GM12878 (cell line): ENCODE data around the gene UBE2E2. TPM values are rescaled to one million over a fixed set of nuclear protein-coding genes. Genes with fewer than 3 reads are reported as not detected.

Source experiments
- ATAC-seq: fragments of 200-7000 bp; cut with Tn5 transposase; 3 replicates; pipeline ENCODE4 v1.9.1; 2020; ENCODE audit warnings: mild to moderate bottlenecking, moderate library complexity
- BruUV-seq: library from RNA; stranded (reverse); fragments of 400-500 nt; replicated peaks from 2 replicates; lab custom pipeline; 2021; lab: Mats Ljungman, UMichigan
- CTCF ChIA-PET: fragments of 300-600 bp; sonication (Branson Sonifier 250); formaldehyde crosslinking; extraction: SDS; loops from one replicate; lab custom pipeline; 2021; ENCODE audit warnings: inconsistent platforms; lab: Yijun Ruan, JAX
- POLR2A ChIA-PET: fragments of 350-600 bp; formaldehyde crosslinking; extraction: SDS; loops from one replicate; lab custom pipeline; 2021; ENCODE audit warnings: inconsistent platforms; lab: Charles Lee
- RAD21 ChIA-PET: fragments of 300-600 bp; sonication (Branson Sonifier 250); formaldehyde crosslinking; loops from one replicate; lab custom pipeline; 2023; ENCODE audit warnings: antibody characterized with exemption; ENCODE audit not compliant: unreplicated experiment; lab: Charles Lee
- SMC1A ChIA-PET: fragments of 300-600 bp; sonication (Branson Sonifier 250); formaldehyde crosslinking; loops from one replicate; lab custom pipeline; 2023; ENCODE audit not compliant: unreplicated experiment, uncharacterized antibody; lab: Charles Lee
- DNase-seq: peaks from one replicate; pipeline ENCODE4 v3.0.0-alpha.2; 2011; ENCODE audit warnings: low read depth, low spot score
- FAIRE-seq: peaks from 3 replicates; lab custom pipeline; 2011; peaks lifted over from hg19 to GRCh38; lab: Jason Lieb, UNC
- H2AFZ ChIP-seq: 2 replicates; pipeline ENCODE4 v1.6.0; 2011; ENCODE audit warnings: low read depth, low read length, control low read depth; ENCODE audit not compliant: control insufficient read depth
- H3K27ac ChIP-seq: 2 replicates; pipeline ENCODE4 v1.5.1; 2011; ENCODE audit warnings: control low read depth; ENCODE audit not compliant: control insufficient read depth, insufficient read depth
- H3K27me3 ChIP-seq, 2 experiments: replicated peaks in 1 of 2; 2 replicates each; pipeline versions ENCODE4 v1.6.0 to v1.6.1; 2011; ENCODE audit warnings: low read length in 1 of 2; ENCODE audit not compliant: control insufficient read depth in 2 of 2, insufficient read depth in 2 of 2
- H3K36me3 ChIP-seq, 2 experiments: 2 replicates each; pipeline ENCODE4 v1.5.1; 2011; ENCODE audit warnings: low read length in 1 of 2; ENCODE audit not compliant: control insufficient read depth in 2 of 2, insufficient read depth in 2 of 2
- H3K4me1 ChIP-seq: 2 replicates; pipeline ENCODE4 v1.6.1; 2011; ENCODE audit warnings: mild to moderate bottlenecking, low read length, moderate library complexity, mixed read lengths; ENCODE audit not compliant: control insufficient read depth, insufficient read depth
- H3K4me2 ChIP-seq: 2 replicates; pipeline ENCODE4 v1.6.0; 2011; ENCODE audit warnings: control low read depth; ENCODE audit not compliant: control insufficient read depth, insufficient read depth
- H3K4me3 ChIP-seq: fragments of 200-600 bp; sonication (generic); 2 replicates; pipeline ENCODE4 v1.5.1; 2016
- H3K79me2 ChIP-seq: 2 replicates; pipeline ENCODE4 v1.6.0; 2011; ENCODE audit warnings: low read length; ENCODE audit not compliant: control insufficient read depth, insufficient read depth
- H3K9ac ChIP-seq: 2 replicates; pipeline ENCODE4 v1.8.0; 2011; ENCODE audit warnings: low read length, control low read depth, mixed read lengths; ENCODE audit not compliant: control insufficient read depth, insufficient read depth
- H3K9me3 ChIP-seq: replicated peaks from 3 replicates; pipeline ENCODE4 v1.5.1; 2011; ENCODE audit warnings: mild to moderate bottlenecking, low read length; ENCODE audit not compliant: control insufficient read depth, insufficient read depth
- H4K20me1 ChIP-seq: 2 replicates; pipeline ENCODE4 v1.6.0; 2011; ENCODE audit not compliant: control insufficient read depth, insufficient read depth
- BHLHE40 ChIP-seq, 2 experiments: fragments of 450-650 bp in 1 of 2; IDR thresholded peaks; 2 replicates each; pipeline ENCODE4 v1.6.1; 2011 to 2017; ENCODE audit warnings: low read depth in 2 of 2, borderline replicate concordance in 1 of 2, improper control_type of control experiment in 1 of 2, low read length in 1 of 2, mild to moderate bottlenecking in 1 of 2
- CBFB ChIP-seq: IDR thresholded peaks from 2 replicates; pipeline ENCODE4 v1.6.1; 2016; ENCODE audit warnings: antibody characterized with exemption, low read depth
- FOXM1 ChIP-seq: IDR thresholded peaks from 2 replicates; pipeline ENCODE4 v1.6.1; 2012; ENCODE audit warnings: low read depth, mild to moderate bottlenecking, inconsistent platforms, low read length, moderate library complexity
- HCFC1 ChIP-seq: fragments of 150-350 bp; IDR thresholded peaks from 2 replicates; pipeline ENCODE4 v1.6.1; 2014; ENCODE audit warnings: low read length
- KAT2A ChIP-seq: conservative IDR thresholded peaks from 2 replicates; pipeline ENCODE4 v1.6.1; 2011; ENCODE audit warnings: low read depth, low read length; ENCODE audit not compliant: control insufficient read depth
- KLF5 ChIP-seq: fragments of 450-650 bp; IDR thresholded peaks from 2 replicates; pipeline ENCODE4 v1.6.1; 2014; ENCODE audit warnings: mild to moderate bottlenecking; ENCODE audit not compliant: partially characterized antibody
- NFXL1 ChIP-seq: fragments of 450-650 bp; IDR thresholded peaks from 2 replicates; pipeline ENCODE4 v1.6.1; 2017; ENCODE audit warnings: antibody characterized with exemption, mild to moderate bottlenecking, borderline replicate concordance
- NR2C2 ChIP-seq: IDR thresholded peaks from 2 replicates; pipeline ENCODE4 v1.6.1; 2011; ENCODE audit warnings: borderline replicate concordance, low read depth; ENCODE audit not compliant: control insufficient read depth, insufficient read length
- SIN3A ChIP-seq: IDR thresholded peaks from 2 replicates; pipeline ENCODE4 v1.6.1; 2012; ENCODE audit warnings: low read depth, low read length, improper control_type of control experiment
- SREBF2 ChIP-seq: IDR thresholded peaks from 2 replicates; pipeline ENCODE4 v1.6.1; 2012; ENCODE audit warnings: mild to moderate bottlenecking, low read length
- STAT3 ChIP-seq: IDR thresholded peaks from 2 replicates; pipeline ENCODE4 v1.6.1; 2011; ENCODE audit warnings: low read depth, low read length, improper control_type of control experiment
- SUZ12 ChIP-seq: fragments of 200-600 bp; sonication (generic); IDR thresholded peaks from one replicate; pipeline ENCODE4 v1.6.1; 2018; ENCODE audit warnings: antibody characterized with exemption, mild to moderate bottlenecking; ENCODE audit not compliant: unreplicated experiment
- TCF7 ChIP-seq: IDR thresholded peaks from 2 replicates; pipeline ENCODE4 v1.6.1; 2014; ENCODE audit warnings: antibody characterized with exemption, borderline replicate concordance
- WGBS: methylation state at CpG from one replicate; pipeline ENCODE4 v1.1.6; 2016; ENCODE audit warnings: low lambda C conversion rate; ENCODE audit not compliant: insufficient replicate concordance, insufficient coverage; ENCODE audit errors: missing lambda C conversion rate; 5-methylcytosine and 5-hydroxymethylcytosine counted together
- in situ Hi-C: fragments of 300-500 bp; cut with MboI; formaldehyde crosslinking; loops from 9 replicates; pipeline ENCODE4 v1.14.3; 2018; ENCODE audit warnings: mixed read lengths
- intact Hi-C: fragments of 100-400 bp; cut with micrococcal nuclease; formaldehyde crosslinking; loops from one replicate; pipeline ENCODE4 v1.14.2; 2022; ENCODE audit not compliant: unreplicated experiment
- polyA plus RNA-seq, 11 experiments: library from polyadenylated mRNA; depleted of rRNA in 4 of 11; unstranded in 6 of 11; stranded (reverse) in 5 of 11; fragments of >200 nt; fragmentation: Nextera tagmentation in 4 of 11; fragmentation: Illumina TruSeq in 1 of 11; extraction: Ambion mirVana in 4 of 11; extraction: Trizol in 1 of 11; gene quantifications; 1 replicate in 1 of 11; 2 replicates in 10 of 11; pipeline versions ENCODE4 v1.2.1 to v1.2.3, GENCODE V29; 2011 to 2016; ENCODE audit warnings: inconsistent platforms in 2 of 11, missing spikeins in 2 of 11, low read depth in 1 of 11
- total RNA-seq, 4 experiments: library from RNA; depleted of rRNA in 3 of 4; stranded (reverse); fragments of >200 nt in 3 of 4; fragmentation: Illumina TruSeq in 1 of 4; extraction: Trizol in 1 of 4; gene quantifications; 2 replicates each; pipeline versions ENCODE4 v1.2.1 to v1.2.3, GENCODE V29; 2013 to 2021
- TF ChIP-seq, protein P1 (sequence below): fragments of 450-650 bp; IDR thresholded peaks from 2 replicates; pipeline ENCODE4 v1.6.1; 2014; ENCODE audit warnings: mild to moderate bottlenecking
- TF ChIP-seq, protein P2 (sequence below): fragments of 450-650 bp; IDR thresholded peaks from 2 replicates; pipeline ENCODE4 v1.6.1; 2017; ENCODE audit warnings: mild to moderate bottlenecking, low read depth, inconsistent platforms; ENCODE audit not compliant: poor library complexity, severe bottlenecking
- TF ChIP-seq, protein P3 (sequence below): IDR thresholded peaks from 2 replicates; pipeline ENCODE4 v1.6.1; 2012; ENCODE audit warnings: low read length, inconsistent platforms

UBE2E2 gene
- total and polyA plus RNA-seq, 10 of the 15 experiments (the other 5 are each of a cell fraction or from before 2014, with no cell fraction given): 8.7 to 71.0 (median 36.4) TPM

DNA sequence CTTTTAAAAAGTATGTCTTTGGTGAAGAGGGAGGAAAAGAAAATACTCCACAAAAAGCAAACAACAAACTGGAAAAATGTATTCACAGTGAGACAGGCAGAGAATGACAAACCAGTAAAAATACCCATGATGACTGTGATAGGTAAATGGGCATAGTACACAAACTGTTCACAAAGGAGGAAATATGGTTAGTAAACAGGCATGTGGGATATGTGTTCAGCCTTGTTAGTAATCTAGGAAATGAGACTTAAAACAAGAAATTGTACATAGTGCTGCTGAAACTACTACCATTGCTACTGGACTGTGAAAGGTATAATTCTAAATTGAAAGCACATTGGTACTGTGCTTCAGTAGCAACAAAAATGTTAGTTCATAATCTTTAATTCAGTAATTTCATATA, 50.1 kb downstream of the UBE2E2 start (continued):
- TF ChIP-seq CBFB (no peak), FOXM1 (0 out of 2 replicates have a peak, but pooled peaks have one; percentile 22), STAT3 (no peak), SREBF2 (no peak), NFXL1 (no peak), TCF7 (no peak)
- TF ChIP-seq, protein P1, sequence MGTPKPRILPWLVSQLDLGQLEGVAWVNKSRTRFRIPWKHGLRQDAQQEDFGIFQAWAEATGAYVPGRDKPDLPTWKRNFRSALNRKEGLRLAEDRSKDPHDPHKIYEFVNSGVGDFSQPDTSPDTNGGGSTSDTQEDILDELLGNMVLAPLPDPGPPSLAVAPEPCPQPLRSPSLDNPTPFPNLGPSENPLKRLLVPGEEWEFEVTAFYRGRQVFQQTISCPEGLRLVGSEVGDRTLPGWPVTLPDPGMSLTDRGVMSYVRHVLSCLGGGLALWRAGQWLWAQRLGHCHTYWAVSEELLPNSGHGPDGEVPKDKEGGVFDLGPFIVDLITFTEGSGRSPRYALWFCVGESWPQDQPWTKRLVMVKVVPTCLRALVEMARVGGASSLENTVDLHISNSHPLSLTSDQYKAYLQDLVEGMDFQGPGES: no peak
- TF ChIP-seq, all 136 proteins: peak for 5

DNA sequence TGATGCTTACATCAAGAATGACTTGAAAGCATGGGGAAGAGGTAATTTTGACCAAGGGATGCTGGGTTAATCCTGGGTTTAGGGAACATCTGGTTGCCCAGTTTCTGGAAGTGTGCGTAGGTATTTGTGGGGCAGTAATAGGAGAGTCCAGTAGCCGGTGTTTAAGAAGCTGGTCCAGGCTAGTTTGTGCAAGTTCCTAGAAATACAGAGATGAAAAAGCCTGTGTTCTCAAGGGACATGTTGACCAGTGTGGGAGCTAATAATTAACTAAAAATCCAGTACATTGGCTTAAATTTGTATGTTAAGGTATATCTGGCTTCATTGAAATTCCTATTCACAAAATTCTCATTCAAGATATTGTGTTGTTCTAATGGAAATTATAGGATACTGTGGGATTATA, 51.2 kb downstream of the UBE2E2 start:
- POLR2A ChIA-PET: interaction anchor here (0.6 to 2.5 kb wide), 3 partner anchors 19 to 1805 kb away, joined by 3 to 7 read pairs (median 3); no protein-coding TSS in a partner anchor
- intact Hi-C loops: no loop called here
- no peak overlapping the region for H3K4me3 ChIP-seq
- CTCF ChIA-PET: interaction anchor here (0.9 to 1.3 kb wide), 4 partner anchors 7 to 47 kb away, joined by 3 read pairs; no protein-coding TSS in a partner anchor
- FAIRE-seq (no peak), ATAC-seq (peak; percentile 59), DNase-seq (no peak)
- no peaks in the 10 kb centered on the region for H3K27me3 ChIP-seq
- in situ Hi-C loops: no loop called here
- no TSS peak for BruUV-seq
- SMC1A ChIA-PET: interaction anchor here (0.6 to 3.6 kb wide), 12 partner anchors 8 to 282 kb away, joined by 3 to 20 read pairs (median 4); partner anchors contain the start of gene UBE2E2
- WGBS: 98% methylated on average over 2 of the region's 2 CpGs
- TF ChIP-seq HCFC1: no peak
- TF ChIP-seq BHLHE40 (IDR thresholded peaks at IDR 0.05; ENCODE audit: borderline replicate concordance in 1 of 2, low read depth in 2 of 2, low read length in 1 of 2): no peak
- TF ChIP-seq SIN3A: no peak
- no peak for TF ChIP-seq SUZ12
- no peak for TF ChIP-seq KAT2A
- TF ChIP-seq KLF5: no peak
- TF ChIP-seq NR2C2: no peak
- TF ChIP-seq, protein P2, sequence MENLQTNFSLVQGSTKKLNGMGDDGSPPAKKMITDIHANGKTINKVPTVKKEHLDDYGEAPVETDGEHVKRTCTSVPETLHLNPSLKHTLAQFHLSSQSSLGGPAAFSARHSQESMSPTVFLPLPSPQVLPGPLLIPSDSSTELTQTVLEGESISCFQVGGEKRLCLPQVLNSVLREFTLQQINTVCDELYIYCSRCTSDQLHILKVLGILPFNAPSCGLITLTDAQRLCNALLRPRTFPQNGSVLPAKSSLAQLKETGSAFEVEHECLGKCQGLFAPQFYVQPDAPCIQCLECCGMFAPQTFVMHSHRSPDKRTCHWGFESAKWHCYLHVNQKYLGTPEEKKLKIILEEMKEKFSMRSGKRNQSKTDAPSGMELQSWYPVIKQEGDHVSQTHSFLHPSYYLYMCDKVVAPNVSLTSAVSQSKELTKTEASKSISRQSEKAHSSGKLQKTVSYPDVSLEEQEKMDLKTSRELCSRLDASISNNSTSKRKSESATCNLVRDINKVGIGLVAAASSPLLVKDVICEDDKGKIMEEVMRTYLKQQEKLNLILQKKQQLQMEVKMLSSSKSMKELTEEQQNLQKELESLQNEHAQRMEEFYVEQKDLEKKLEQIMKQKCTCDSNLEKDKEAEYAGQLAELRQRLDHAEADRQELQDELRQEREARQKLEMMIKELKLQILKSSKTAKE: no peak
- TF ChIP-seq, protein P3, sequence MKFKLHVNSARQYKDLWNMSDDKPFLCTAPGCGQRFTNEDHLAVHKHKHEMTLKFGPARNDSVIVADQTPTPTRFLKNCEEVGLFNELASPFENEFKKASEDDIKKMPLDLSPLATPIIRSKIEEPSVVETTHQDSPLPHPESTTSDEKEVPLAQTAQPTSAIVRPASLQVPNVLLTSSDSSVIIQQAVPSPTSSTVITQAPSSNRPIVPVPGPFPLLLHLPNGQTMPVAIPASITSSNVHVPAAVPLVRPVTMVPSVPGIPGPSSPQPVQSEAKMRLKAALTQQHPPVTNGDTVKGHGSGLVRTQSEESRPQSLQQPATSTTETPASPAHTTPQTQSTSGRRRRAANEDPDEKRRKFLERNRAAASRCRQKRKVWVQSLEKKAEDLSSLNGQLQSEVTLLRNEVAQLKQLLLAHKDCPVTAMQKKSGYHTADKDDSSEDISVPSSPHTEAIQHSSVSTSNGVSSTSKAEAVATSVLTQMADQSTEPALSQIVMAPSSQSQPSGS: no peak
- no peak for TF ChIP-seq TCF7
- H3K79me2 ChIP-seq: peaks cover 32% of the 10 kb centered on the region
- H4K20me1 ChIP-seq: no peaks in the 10 kb centered on the region
- RAD21 ChIA-PET: interaction anchor here (0.9 to 1.4 kb wide), 4 partner anchors 33 to 70 kb away, joined by 3 to 5 read pairs (median 4); no protein-coding TSS in a partner anchor
- no peak overlapping the region for H3K4me2 ChIP-seq
- no peaks in the 10 kb centered on the region for H3K9me3 ChIP-seq
- H2AFZ ChIP-seq: no peak overlapping the region
- peaks cover 7% of the 10 kb centered on the region; the same call in 1 of the 2 replicates for H3K4me1 ChIP-seq
- H3K27ac ChIP-seq: no peak overlapping the region
- H3K9ac ChIP-seq: no peak overlapping the region
- no peaks in the 10 kb centered on the region for H3K36me3 ChIP-seq
